Endodermal cell (in vitro differentiated cells): ENCODE data around the gene C2CD3. TPM values are rescaled to one million over a fixed set of nuclear protein-coding genes. Genes with fewer than 3 reads are reported as not detected.
"Not testable (repeated sequence)": the region's sequence is repeated elsewhere in the genome, so short reads cannot be mapped to it uniquely, and the experiment has no call there.

Source experiments
- DNase-seq: peaks from one replicate; pipeline ENCODE4 v3.0.0-alpha.2; 2017
- H3K27ac ChIP-seq: 2 replicates; pipeline ENCODE4 v1.5.1; 2013; ENCODE audit warnings: mild to moderate bottlenecking, low read depth, low read length, moderate library complexity
- H3K27me3 ChIP-seq: 2 replicates; pipeline ENCODE4 v1.6.1; 2013; ENCODE audit warnings: mild to moderate bottlenecking, low read length, moderate library complexity; ENCODE audit not compliant: insufficient read depth, control insufficient read depth, poor library complexity, severe bottlenecking
- H3K36me3 ChIP-seq: 2 replicates; pipeline ENCODE4 v1.7.0; 2013; ENCODE audit warnings: mild to moderate bottlenecking, low read length, moderate library complexity; ENCODE audit not compliant: control insufficient read depth, insufficient read depth
- H3K4me1 ChIP-seq: one replicate; pipeline ENCODE4 v1.7.0; 2013; ENCODE audit warnings: low read length; ENCODE audit not compliant: control insufficient read depth, insufficient read depth
- H3K4me3 ChIP-seq: 2 replicates; pipeline ENCODE4 v1.5.1; 2013; ENCODE audit warnings: mild to moderate bottlenecking, low read length, moderate library complexity
- H3K9ac ChIP-seq: 2 replicates; pipeline ENCODE4 v1.6.1; 2013; ENCODE audit warnings: mild to moderate bottlenecking, low read length, moderate library complexity; ENCODE audit not compliant: poor library complexity, severe bottlenecking; ENCODE audit errors: extremely low read depth
- H3K9me3 ChIP-seq: 2 replicates; pipeline ENCODE4 v1.6.1; 2013; ENCODE audit warnings: mild to moderate bottlenecking, low read length, moderate library complexity; ENCODE audit not compliant: control insufficient read depth
- H3K27ac Mint-ChIP-seq: 2 replicates; pipeline ENCODE4 v1.8.0; 2020; ENCODE audit warnings: mixed read lengths
- H3K27me3 Mint-ChIP-seq: 2 replicates; pipeline ENCODE4 v1.8.0; 2021; ENCODE audit warnings: mild to moderate bottlenecking, mixed read lengths; ENCODE audit not compliant: insufficient read depth
- H3K36me3 Mint-ChIP-seq: 2 replicates; pipeline ENCODE4 v1.8.0; 2020; ENCODE audit warnings: low read depth, mixed read lengths
- H3K4me1 Mint-ChIP-seq: 2 replicates; pipeline ENCODE4 v1.8.0; 2020; ENCODE audit warnings: mixed read lengths
- H3K4me3 Mint-ChIP-seq: 2 replicates; pipeline ENCODE4 v1.8.0; 2020; ENCODE audit warnings: mild to moderate bottlenecking, moderate library complexity, mixed read lengths
- H3K9me3 Mint-ChIP-seq: 2 replicates; pipeline ENCODE4 v1.8.0; 2020; ENCODE audit warnings: mild to moderate bottlenecking, mixed read lengths
- CTCF ChIP-seq: fragments of 200-600 bp; sonication (generic); conservative IDR thresholded peaks from 2 replicates; pipeline ENCODE4 v1.5.0; 2021; ENCODE audit warnings: antibody characterized with exemption, mild to moderate bottlenecking
- WGBS, 2 experiments: methylation state at CpG; one replicate each; pipeline versions ENCODE4 v1.1.5 to v1.1.7; 2013; ENCODE audit warnings: missing lambda C conversion rate in 2 of 2, mixed read lengths in 1 of 2; ENCODE audit not compliant: insufficient coverage in 1 of 2, insufficient read length in 1 of 2; 5-methylcytosine and 5-hydroxymethylcytosine counted together
- total RNA-seq, 2 donors: library from RNA; stranded (reverse); fragmentation: NEBNext Ultra II Directional in 1 of 2; extraction: Animal tissue kit (Norgen Biotek cat#: 25700) in 1 of 2; gene quantifications; 2 replicates in 1 of 2; 3 replicates in 1 of 2; pipeline ENCODE4 v1.2.1, GENCODE V29; 2021

The C2CD3 gene
- total RNA-seq, 2 donors from 2014 or later: 31.0 to 34.2 TPM

- Histone ChIP-seq H3K4me1 (no peaks in the 10 kb centered on the region), H3K9me3 (no peaks in the 10 kb centered on the region), H3K9ac (no peak overlapping the region), H3K4me3 (no peak overlapping the region), H3K27ac (no peak overlapping the region), H3K27me3 (no peaks in the 10 kb centered on the region), H3K36me3 (peaks cover 15% of the 10 kb centered on the region)
- TF ChIP-seq CTCF: no peak
- no peaks in the 10 kb centered on the region for H3K4me1 Mint-ChIP-seq
- H3K27ac Mint-ChIP-seq: no peak overlapping the region
- no peak overlapping the region for H3K4me3 Mint-ChIP-seq
- no peaks in the 10 kb centered on the region for H3K9me3 Mint-ChIP-seq
- no peak for DNase-seq
- WGBS, 2 experiments: 83 to 100% methylated on average over 1 of the region's 1 CpG
- no peaks in the 10 kb centered on the region for H3K27me3 Mint-ChIP-seq
- H3K36me3 Mint-ChIP-seq: peaks cover 22% of the 10 kb centered on the region
Observed at GRCh38 chr11:74072286-74072685, 98.5 kb downstream of the C2CD3 start.

GRCh38 chr11:74070723-74071492, 99.9 kb downstream of the C2CD3 start:
- no peak for TF ChIP-seq CTCF
- H3K4me3 Mint-ChIP-seq: no peak overlapping the region
- Histone ChIP-seq H3K4me3 (no peak overlapping the region), H3K27ac (no peak overlapping the region), H3K27me3 (no peaks in the 10 kb centered on the region), H3K4me1 (no peaks in the 10 kb centered on the region), H3K9me3 (no peaks in the 10 kb centered on the region), H3K36me3 (peaks cover 18% of the 10 kb centered on the region), H3K9ac (no peak overlapping the region)
- H3K4me1 Mint-ChIP-seq: peaks cover 5% of the 10 kb centered on the region
- 96 to 100% methylated on average over 1 to 3 of the region's 3 CpGs for WGBS, 2 experiments
- H3K27me3 Mint-ChIP-seq: no peaks in the 10 kb centered on the region
- H3K27ac Mint-ChIP-seq: no peak overlapping the region
- DNase-seq: no peak
- H3K9me3 Mint-ChIP-seq: no peaks in the 10 kb centered on the region
- H3K36me3 Mint-ChIP-seq: peaks cover 22% of the 10 kb centered on the region

DNA sequence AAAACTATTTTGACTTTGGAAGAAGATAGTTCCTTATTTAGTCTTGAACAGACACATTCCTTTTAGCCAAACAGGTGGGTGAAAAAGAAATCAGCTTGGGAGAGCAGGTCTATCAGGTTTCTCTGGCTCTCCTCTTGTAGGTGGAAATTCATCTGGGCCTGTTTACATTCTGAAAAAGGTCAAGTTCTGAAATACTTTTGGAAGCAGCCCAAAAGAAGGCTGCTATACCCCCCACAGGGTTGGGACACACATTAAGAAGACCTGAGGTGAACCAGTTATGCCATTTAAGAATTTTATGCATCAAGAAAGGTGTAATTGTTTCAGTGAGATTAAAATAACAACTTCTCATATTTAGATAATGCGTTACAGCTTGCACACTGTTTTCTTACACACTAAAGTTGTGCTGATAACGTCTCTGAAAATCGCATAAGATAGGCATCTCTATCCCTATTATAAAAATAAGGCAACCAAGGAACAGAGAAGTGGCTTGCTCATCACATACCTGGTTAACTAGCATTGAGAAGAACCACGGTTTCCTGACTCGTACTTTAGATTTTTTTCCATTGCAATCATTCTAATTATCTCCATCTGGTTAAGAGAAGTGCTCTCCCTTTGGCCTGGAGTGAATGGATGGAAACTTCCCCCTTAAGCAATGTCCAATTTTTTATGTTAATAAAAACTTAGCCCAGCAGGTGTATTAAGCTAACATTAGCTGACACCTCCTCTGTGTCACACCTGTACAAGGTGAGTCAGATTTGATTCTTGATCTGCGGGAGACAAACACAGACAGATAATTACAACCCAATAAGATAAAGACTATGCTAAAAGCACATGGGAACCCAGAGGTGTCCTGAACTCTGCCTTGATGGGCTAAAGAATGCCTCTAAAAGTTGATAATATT, 101.4 kb downstream of the C2CD3 start:
- TF ChIP-seq CTCF: no peak
- Mint-ChIP-seq H3K4me3 (no peak overlapping the region), H3K4me1 (peaks cover 5% of the 10 kb centered on the region), H3K36me3 (peaks cover 25% of the 10 kb centered on the region), H3K27me3 (no peaks in the 10 kb centered on the region), H3K27ac (no peak overlapping the region), H3K9me3 (peaks cover 9% of the 10 kb centered on the region)
- no peak for DNase-seq
- Histone ChIP-seq H3K9me3 (no peaks in the 10 kb centered on the region), H3K27ac (no peak overlapping the region), H3K27me3 (no peaks in the 10 kb centered on the region), H3K9ac (no peak overlapping the region), H3K4me3 (no peak overlapping the region), H3K36me3 (peaks cover 18% of the 10 kb centered on the region), H3K4me1 (no peaks in the 10 kb centered on the region)
- 92% methylated on average over 5 to 6 of the region's 6 CpGs for WGBS, 2 experiments

- DNase-seq, H3K4me3 ChIP-seq, H3K4me1 ChIP-seq, H3K9me3 ChIP-seq, H3K27me3 Mint-ChIP-seq, H3K36me3 ChIP-seq, H3K27ac ChIP-seq, H3K27me3 ChIP-seq, H3K9ac ChIP-seq, H3K4me3 Mint-ChIP-seq, H3K27ac Mint-ChIP-seq, H3K4me1 Mint-ChIP-seq: not testable (repeated sequence)
- Mint-ChIP-seq H3K36me3 (peaks cover 13% of the 10 kb centered on the region), H3K9me3 (peaks cover 10% of the 10 kb centered on the region)
Observed at GRCh38 chr11:74066663-74067062, 104.1 kb downstream of the C2CD3 start.

- not testable (repeated sequence) for H3K27me3 ChIP-seq, H3K27ac ChIP-seq, H3K4me3 Mint-ChIP-seq, DNase-seq, H3K27me3 Mint-ChIP-seq, H3K4me1 Mint-ChIP-seq, H3K27ac Mint-ChIP-seq, H3K4me3 ChIP-seq, H3K4me1 ChIP-seq, H3K9ac ChIP-seq, H3K36me3 ChIP-seq, H3K9me3 ChIP-seq
- Mint-ChIP-seq H3K36me3 (peaks cover 18% of the 10 kb centered on the region), H3K9me3 (peaks cover 10% of the 10 kb centered on the region)
- WGBS, 2 experiments: no CpG with 5 or more reads among the region's 3 CpGs
Observed at GRCh38 chr11:74065534-74065933, 105.3 kb downstream of the C2CD3 start.
